ENCODE data around the gene GLIPR1L2.
A peak's percentile ranks its signal among the peaks of the same experiment; 100 is the strongest.

GLIPR1L2 gene

GRCh38 chr12:75389061-75389460 is 1.8 kb upstream of the GLIPR1L2 start:
- H3K27me3 ChIP-seq (ENCODE audit: control insufficient read depth, insufficient read depth, low read length): no peaks in the 10 kb centered on the region
- H3K9ac ChIP-seq (ENCODE audit: low read length): no peak overlapping the region
- no peaks in the 10 kb centered on the region for H3K36me3 ChIP-seq (ENCODE audit: control insufficient read depth, insufficient read depth, low read length)
- H3K4me1 ChIP-seq (ENCODE audit: control insufficient read depth, insufficient read depth, low read length): no peaks in the 10 kb centered on the region
- H3K4me3 ChIP-seq (ENCODE audit: low read length): no peak overlapping the region
- no peaks in the 10 kb centered on the region for H3K9me3 ChIP-seq (ENCODE audit: control insufficient read depth, low read length)

DNA sequence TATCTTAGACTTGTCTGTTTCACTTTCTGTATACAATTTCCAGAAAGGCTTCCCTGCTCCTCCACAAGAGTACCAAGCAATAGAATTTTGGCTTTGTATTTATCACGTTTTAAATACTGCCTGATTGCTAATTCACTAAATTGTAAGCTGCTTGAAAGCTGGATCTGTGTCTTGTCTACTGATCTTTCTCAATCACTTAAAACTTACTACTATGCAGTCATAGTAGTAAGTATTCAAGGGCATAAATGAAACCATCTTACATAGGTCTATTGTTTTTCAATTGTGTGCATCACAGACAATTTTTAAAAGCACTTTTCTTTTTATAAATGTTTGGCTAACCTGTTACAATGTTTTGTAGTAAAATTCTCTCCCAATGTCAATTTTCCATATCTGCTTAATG is 1.2 kb upstream of the GLIPR1L2 start:
- Histone ChIP-seq H3K27me3 (ENCODE audit: control insufficient read depth, insufficient read depth, low read length) (no peaks in the 10 kb centered on the region), H3K4me3 (ENCODE audit: low read length) (no peak overlapping the region), H3K9ac (ENCODE audit: low read length) (no peak overlapping the region), H3K4me1 (ENCODE audit: control insufficient read depth, insufficient read depth, low read length) (no peaks in the 10 kb centered on the region), H3K36me3 (ENCODE audit: control insufficient read depth, insufficient read depth, low read length) (no peaks in the 10 kb centered on the region), H3K9me3 (ENCODE audit: control insufficient read depth, low read length) (no peaks in the 10 kb centered on the region)

- Histone ChIP-seq H3K4me3 (ENCODE audit: low read length) (peak overlapping the region; percentile 90), H3K9me3 (ENCODE audit: control insufficient read depth, low read length) (no peaks in the 10 kb centered on the region), H3K4me1 (ENCODE audit: control insufficient read depth, insufficient read depth, low read length) (no peaks in the 10 kb centered on the region), H3K9ac (ENCODE audit: low read length) (peak overlapping the region; percentile 92), H3K36me3 (ENCODE audit: control insufficient read depth, insufficient read depth, low read length) (no peaks in the 10 kb centered on the region), H3K27me3 (ENCODE audit: control insufficient read depth, insufficient read depth, low read length) (no peaks in the 10 kb centered on the region)
Observed at GRCh38 chr12:75390156-75390898, 562 bp upstream of the GLIPR1L2 start.

DNA sequence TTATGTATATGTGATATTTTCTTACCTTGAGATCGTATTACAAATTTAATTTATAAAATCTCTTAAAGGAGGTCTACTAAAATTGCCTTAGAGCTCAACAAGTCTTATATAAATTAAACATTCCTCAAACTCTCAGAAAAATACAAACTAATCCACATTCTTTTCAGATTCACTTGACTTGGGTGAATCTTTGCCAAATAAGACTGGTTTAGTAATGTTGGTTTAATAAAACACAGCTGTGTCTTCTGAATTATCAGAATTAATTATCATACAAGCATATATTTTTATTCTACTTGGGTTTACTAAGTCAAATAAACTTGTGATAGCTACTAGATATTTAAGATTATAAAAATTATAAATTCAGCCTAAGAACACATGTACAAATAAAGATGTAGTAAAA is 13.3 kb downstream of the GLIPR1L2 start:
- H3K9ac ChIP-seq (ENCODE audit: low read length): no peak overlapping the region
- no peaks in the 10 kb centered on the region for H3K4me1 ChIP-seq (ENCODE audit: control insufficient read depth, insufficient read depth, low read length)
- H3K27me3 ChIP-seq (ENCODE audit: control insufficient read depth, insufficient read depth, low read length): no peaks in the 10 kb centered on the region
- H3K4me3 ChIP-seq (ENCODE audit: low read length): no peak overlapping the region
- H3K9me3 ChIP-seq (ENCODE audit: control insufficient read depth, low read length): no peaks in the 10 kb centered on the region
- H3K36me3 ChIP-seq (ENCODE audit: control insufficient read depth, insufficient read depth, low read length): no peaks in the 10 kb centered on the region

DNA sequence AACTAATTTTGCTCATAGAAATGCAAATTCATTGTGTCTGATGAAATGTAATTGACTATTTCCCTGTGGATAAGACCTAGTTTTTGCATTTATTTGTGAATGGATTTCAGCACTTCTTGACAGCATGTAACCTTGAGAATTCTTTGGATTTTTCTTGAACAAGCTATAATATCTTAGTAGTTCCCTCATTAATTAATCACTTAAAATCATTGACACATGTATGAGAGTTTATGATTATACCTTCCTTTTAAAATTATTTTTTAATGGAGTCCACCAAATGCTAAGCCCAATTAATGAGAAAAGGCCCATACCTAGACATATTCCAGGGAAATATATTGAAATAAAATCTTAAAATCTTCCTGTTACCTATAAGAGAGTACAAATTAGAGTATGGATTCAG is 16.8 kb downstream of the GLIPR1L2 start:
- H3K9ac ChIP-seq (ENCODE audit: low read length): no peak overlapping the region
- no peaks in the 10 kb centered on the region for H3K4me1 ChIP-seq (ENCODE audit: control insufficient read depth, insufficient read depth, low read length)
- no peaks in the 10 kb centered on the region for H3K27me3 ChIP-seq (ENCODE audit: control insufficient read depth, insufficient read depth, low read length)
- H3K9me3 ChIP-seq (ENCODE audit: control insufficient read depth, low read length): no peaks in the 10 kb centered on the region
- no peak overlapping the region for H3K4me3 ChIP-seq (ENCODE audit: low read length)
- no peaks in the 10 kb centered on the region for H3K36me3 ChIP-seq (ENCODE audit: control insufficient read depth, insufficient read depth, low read length)

- no peaks in the 10 kb centered on the region for H3K9me3 ChIP-seq (ENCODE audit: control insufficient read depth, low read length)
Observed at GRCh38 chr12:75409830-75410229, 18.9 kb downstream of the GLIPR1L2 start.

GRCh38 chr12:75414671-75415070 is 23.8 kb downstream of the GLIPR1L2 start:
- Histone ChIP-seq H3K9me3 (ENCODE audit: control insufficient read depth, low read length) (no peaks in the 10 kb centered on the region), H3K36me3 (ENCODE audit: control insufficient read depth, insufficient read depth, low read length) (no peaks in the 10 kb centered on the region), H3K4me3 (ENCODE audit: low read length) (no peak overlapping the region), H3K9ac (ENCODE audit: low read length) (no peak overlapping the region), H3K27me3 (ENCODE audit: control insufficient read depth, insufficient read depth, low read length) (no peaks in the 10 kb centered on the region), H3K4me1 (ENCODE audit: control insufficient read depth, insufficient read depth, low read length) (no peaks in the 10 kb centered on the region)

More at GRCh38 chr12:75409830-75410229, 18.9 kb downstream of the GLIPR1L2 start:
- Histone ChIP-seq H3K4me1 (ENCODE audit: control insufficient read depth, insufficient read depth, low read length) (no peaks in the 10 kb centered on the region), H3K9ac (ENCODE audit: low read length) (no peak overlapping the region), H3K27me3 (ENCODE audit: control insufficient read depth, insufficient read depth, low read length) (no peaks in the 10 kb centered on the region), H3K36me3 (ENCODE audit: control insufficient read depth, insufficient read depth, low read length) (no peaks in the 10 kb centered on the region), H3K4me3 (ENCODE audit: low read length) (no peak overlapping the region)

DNA sequence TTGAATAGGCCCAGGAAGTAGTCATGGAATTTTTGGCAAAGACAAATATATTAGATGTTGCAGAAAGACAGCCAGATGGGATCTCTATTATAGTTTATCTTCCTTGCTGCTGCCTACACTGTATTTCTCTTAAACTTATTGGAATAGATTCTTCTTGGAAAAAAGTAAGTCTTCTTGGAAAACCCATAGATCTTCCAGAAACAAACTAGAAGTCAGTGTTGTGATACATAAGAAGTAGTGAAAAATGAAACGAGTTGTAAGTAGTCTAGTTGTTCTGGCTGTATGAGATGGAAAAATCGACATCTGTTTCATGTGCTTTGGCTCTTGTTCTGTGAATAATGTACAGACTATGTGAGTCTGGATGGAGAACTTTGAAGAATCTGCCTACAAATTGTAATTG is 29.0 kb downstream of the GLIPR1L2 start:
- Histone ChIP-seq H3K36me3 (ENCODE audit: control insufficient read depth, insufficient read depth, low read length) (no peaks in the 10 kb centered on the region), H3K4me3 (ENCODE audit: low read length) (no peak overlapping the region), H3K9ac (ENCODE audit: low read length) (no peak overlapping the region), H3K27me3 (ENCODE audit: control insufficient read depth, insufficient read depth, low read length) (no peaks in the 10 kb centered on the region), H3K4me1 (ENCODE audit: control insufficient read depth, insufficient read depth, low read length) (no peaks in the 10 kb centered on the region), H3K9me3 (ENCODE audit: control insufficient read depth, low read length) (no peaks in the 10 kb centered on the region)

GRCh38 chr12:75427491-75427890 is 36.6 kb downstream of the GLIPR1L2 start:
- Histone ChIP-seq H3K9ac (ENCODE audit: low read length) (no peak overlapping the region), H3K4me1 (ENCODE audit: control insufficient read depth, insufficient read depth, low read length) (no peaks in the 10 kb centered on the region), H3K36me3 (ENCODE audit: control insufficient read depth, insufficient read depth, low read length) (no peaks in the 10 kb centered on the region), H3K4me3 (ENCODE audit: low read length) (no peak overlapping the region), H3K9me3 (ENCODE audit: control insufficient read depth, low read length) (no peaks in the 10 kb centered on the region), H3K27me3 (ENCODE audit: control insufficient read depth, insufficient read depth, low read length) (no peaks in the 10 kb centered on the region)

GRCh38 chr12:75428767-75429166 is 37.9 kb downstream of the GLIPR1L2 start:
- Histone ChIP-seq H3K4me3 (ENCODE audit: low read length) (no peak overlapping the region), H3K36me3 (ENCODE audit: control insufficient read depth, insufficient read depth, low read length) (no peaks in the 10 kb centered on the region), H3K9ac (ENCODE audit: low read length) (no peak overlapping the region), H3K27me3 (ENCODE audit: control insufficient read depth, insufficient read depth, low read length) (no peaks in the 10 kb centered on the region), H3K9me3 (ENCODE audit: control insufficient read depth, low read length) (no peaks in the 10 kb centered on the region), H3K4me1 (ENCODE audit: control insufficient read depth, insufficient read depth, low read length) (no peaks in the 10 kb centered on the region)

DNA sequence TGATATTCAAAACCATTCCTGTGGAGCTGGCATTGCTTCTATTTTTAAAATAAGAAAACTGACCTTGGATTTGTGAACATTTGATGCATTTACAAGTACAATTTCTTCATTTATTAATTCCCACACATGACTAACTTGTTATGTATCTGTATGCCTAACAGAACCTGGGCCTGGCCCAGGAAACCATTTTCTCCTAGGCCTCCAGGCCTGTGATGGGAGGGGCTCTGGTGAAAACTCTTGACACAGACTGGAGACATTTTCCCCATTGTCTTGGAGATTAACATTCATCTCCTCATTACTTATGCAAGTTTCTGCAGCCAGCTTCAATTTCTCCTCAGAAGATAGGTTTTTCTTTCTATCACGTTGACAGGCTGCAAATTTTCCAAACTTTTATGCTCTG is 42.0 kb downstream of the GLIPR1L2 start:
- Histone ChIP-seq H3K9me3 (ENCODE audit: control insufficient read depth, low read length) (no peaks in the 10 kb centered on the region), H3K4me1 (ENCODE audit: control insufficient read depth, insufficient read depth, low read length) (no peaks in the 10 kb centered on the region), H3K27me3 (ENCODE audit: control insufficient read depth, insufficient read depth, low read length) (no peaks in the 10 kb centered on the region), H3K4me3 (ENCODE audit: low read length) (no peak overlapping the region), H3K36me3 (ENCODE audit: control insufficient read depth, insufficient read depth, low read length) (no peaks in the 10 kb centered on the region), H3K9ac (ENCODE audit: low read length) (no peak overlapping the region)

DNA sequence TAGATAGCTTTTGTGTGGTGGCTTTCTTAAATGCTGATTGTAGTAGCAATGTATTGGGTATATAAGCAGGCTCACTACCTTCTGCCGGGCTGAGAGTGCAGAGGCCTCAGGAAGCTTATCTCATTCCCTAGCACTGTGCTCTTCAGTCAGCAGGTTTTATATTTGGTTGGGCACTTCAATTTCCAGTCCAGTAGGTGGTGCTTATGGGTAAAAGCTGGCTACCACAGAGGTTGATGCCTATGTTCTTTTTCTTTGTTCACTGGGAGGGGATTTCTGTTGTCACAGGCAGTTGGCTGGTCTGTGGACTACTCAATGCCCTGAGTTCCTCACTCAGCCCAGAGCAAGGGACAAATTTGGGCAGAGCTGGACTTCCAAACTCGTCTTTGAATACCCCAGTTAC is 46.7 kb downstream of the GLIPR1L2 start:
- H3K36me3 ChIP-seq (ENCODE audit: control insufficient read depth, insufficient read depth, low read length): no peaks in the 10 kb centered on the region
- H3K9ac ChIP-seq (ENCODE audit: low read length): no peak overlapping the region

More for the DNA sequence above, 46.7 kb downstream of the GLIPR1L2 start:
- no peaks in the 10 kb centered on the region for H3K27me3 ChIP-seq (ENCODE audit: control insufficient read depth, insufficient read depth, low read length)
- H3K4me3 ChIP-seq (ENCODE audit: low read length): no peak overlapping the region
- no peaks in the 10 kb centered on the region for H3K4me1 ChIP-seq (ENCODE audit: control insufficient read depth, insufficient read depth, low read length)
- no peaks in the 10 kb centered on the region for H3K9me3 ChIP-seq (ENCODE audit: control insufficient read depth, low read length)

Measured in mucosa of stomach (tissue), 1 donor.